Osteoblast (primary cell): ENCODE measurements around the gene SYCP2. TPM values are rescaled to one million over a fixed set of nuclear protein-coding genes. Genes with fewer than 3 reads are reported as not detected.

ENCODE experiments used
- DNase-seq: peaks from one replicate; pipeline ENCODE4 v3.0.0; 2011; ENCODE audit warnings: low spot score, mixed read lengths; ENCODE audit not compliant: insufficient read length; ENCODE audit errors: missing footprints
- H2AFZ ChIP-seq: 2 replicates; pipeline ENCODE4 v1.6.0; 2011; ENCODE audit warnings: mild to moderate bottlenecking, low read length
- H3K27ac ChIP-seq: 2 replicates; pipeline ENCODE4 v1.5.1; 2011; ENCODE audit warnings: mild to moderate bottlenecking, low read depth, low read length, moderate library complexity
- H3K27me3 ChIP-seq: 2 replicates; pipeline ENCODE4 v1.6.0; 2012; ENCODE audit warnings: mild to moderate bottlenecking, control low read depth, inconsistent platforms, low read length, moderate library complexity; ENCODE audit not compliant: insufficient read depth
- H3K36me3 ChIP-seq: 2 replicates; pipeline ENCODE4 v1.5.1; 2011; ENCODE audit warnings: mild to moderate bottlenecking, low read length, control low read depth, moderate library complexity; ENCODE audit not compliant: insufficient read depth
- H3K4me1 ChIP-seq: 2 replicates; pipeline ENCODE4 v1.5.1; 2011; ENCODE audit warnings: mild to moderate bottlenecking, low read length, control low read depth, moderate library complexity; ENCODE audit not compliant: insufficient read depth
- H3K4me2 ChIP-seq: 2 replicates; pipeline ENCODE4 v1.6.0; 2011; ENCODE audit warnings: mild to moderate bottlenecking, low read length; ENCODE audit not compliant: insufficient read depth
- H3K4me3 ChIP-seq: fragments of 200-600 bp; sonication (generic); 3 replicates; pipeline ENCODE4 v1.5.1; 2012; ENCODE audit warnings: mild to moderate bottlenecking, low read length, inconsistent platforms; ENCODE audit not compliant: insufficient read depth
- H3K79me2 ChIP-seq: 2 replicates; pipeline ENCODE4 v1.6.0; 2012; ENCODE audit warnings: mild to moderate bottlenecking, low read length, control low read depth, inconsistent platforms; ENCODE audit not compliant: insufficient read depth
- H3K9me3 ChIP-seq: 2 replicates; pipeline ENCODE4 v1.5.1; 2011; ENCODE audit warnings: low read depth, low read length, control low read depth
- H4K20me1 ChIP-seq: 2 replicates; pipeline ENCODE4 v1.6.0; 2012; ENCODE audit warnings: mild to moderate bottlenecking, low read length, control low read depth; ENCODE audit not compliant: insufficient read depth
- total RNA-seq: library from RNA; depleted of rRNA; stranded (reverse); fragments of >200 nt; gene quantifications from 2 replicates; pipeline ENCODE4 v1.2.3, GENCODE V29; 2012
- TF ChIP-seq, protein P1 (sequence below): IDR thresholded peaks from 2 replicates; pipeline ENCODE4 v1.5.1; 2011; ENCODE audit warnings: mild to moderate bottlenecking, low read depth, low read length, moderate library complexity; ENCODE audit errors: extremely low read depth

SYCP2 gene
- total RNA-seq, 1 donor = 1.4 TPM

DNA sequence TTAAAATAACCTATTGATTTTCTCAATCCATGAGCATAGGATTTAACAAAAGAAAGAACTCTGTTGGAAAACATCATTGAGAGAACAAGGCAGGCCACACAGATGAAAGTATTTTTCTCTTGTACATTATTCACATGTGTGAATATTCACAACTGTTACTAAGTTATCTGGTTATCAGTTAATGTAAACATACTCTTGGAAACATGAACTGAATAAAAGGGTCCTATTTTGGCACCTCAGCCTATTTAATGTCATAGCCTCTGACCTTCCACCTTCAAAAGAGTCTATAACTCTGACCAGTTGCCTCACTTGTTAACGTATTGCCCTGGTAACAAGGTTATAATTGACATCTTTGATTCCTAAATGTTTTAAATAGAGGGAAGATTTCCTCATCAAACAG lies 8.1 kb downstream of the SYCP2 start:
- no peaks in the 10 kb centered on the region for H3K4me1 ChIP-seq
- H3K4me3 ChIP-seq = no peak overlapping the region
- H3K9me3 ChIP-seq = no peaks in the 10 kb centered on the region
- no peak overlapping the region for H2AFZ ChIP-seq
- no peak overlapping the region for H3K27ac ChIP-seq
- H3K36me3 ChIP-seq = no peaks in the 10 kb centered on the region
- no peak for DNase-seq
- H3K79me2 ChIP-seq = no peaks in the 10 kb centered on the region
- no peaks in the 10 kb centered on the region for H3K27me3 ChIP-seq
- H4K20me1 ChIP-seq = no peaks in the 10 kb centered on the region
- TF ChIP-seq, protein P1, sequence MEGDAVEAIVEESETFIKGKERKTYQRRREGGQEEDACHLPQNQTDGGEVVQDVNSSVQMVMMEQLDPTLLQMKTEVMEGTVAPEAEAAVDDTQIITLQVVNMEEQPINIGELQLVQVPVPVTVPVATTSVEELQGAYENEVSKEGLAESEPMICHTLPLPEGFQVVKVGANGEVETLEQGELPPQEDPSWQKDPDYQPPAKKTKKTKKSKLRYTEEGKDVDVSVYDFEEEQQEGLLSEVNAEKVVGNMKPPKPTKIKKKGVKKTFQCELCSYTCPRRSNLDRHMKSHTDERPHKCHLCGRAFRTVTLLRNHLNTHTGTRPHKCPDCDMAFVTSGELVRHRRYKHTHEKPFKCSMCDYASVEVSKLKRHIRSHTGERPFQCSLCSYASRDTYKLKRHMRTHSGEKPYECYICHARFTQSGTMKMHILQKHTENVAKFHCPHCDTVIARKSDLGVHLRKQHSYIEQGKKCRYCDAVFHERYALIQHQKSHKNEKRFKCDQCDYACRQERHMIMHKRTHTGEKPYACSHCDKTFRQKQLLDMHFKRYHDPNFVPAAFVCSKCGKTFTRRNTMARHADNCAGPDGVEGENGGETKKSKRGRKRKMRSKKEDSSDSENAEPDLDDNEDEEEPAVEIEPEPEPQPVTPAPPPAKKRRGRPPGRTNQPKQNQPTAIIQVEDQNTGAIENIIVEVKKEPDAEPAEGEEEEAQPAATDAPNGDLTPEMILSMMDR = no peak
- H3K4me2 ChIP-seq = no peak overlapping the region

DNA sequence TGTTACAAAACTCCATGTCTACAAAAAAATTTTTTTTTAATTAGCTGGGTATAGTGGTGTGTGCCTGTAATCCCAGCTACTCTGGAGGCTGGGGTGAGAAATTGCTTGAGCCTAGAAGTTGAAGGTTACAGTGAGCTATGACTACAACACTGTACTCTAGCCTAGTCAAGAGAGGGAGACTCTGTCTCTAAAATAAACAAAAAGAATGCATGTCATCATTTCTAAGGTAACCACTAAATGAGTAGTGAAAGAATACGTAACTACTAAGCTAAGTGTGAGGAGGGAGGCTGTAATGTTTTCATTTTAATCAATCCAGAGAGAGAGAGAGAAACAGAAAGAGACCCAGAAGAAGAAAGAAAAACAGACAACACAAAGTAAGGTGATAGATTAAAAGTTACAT lies 9.9 kb downstream of the SYCP2 start:
- no peak overlapping the region for H2AFZ ChIP-seq
- H3K27me3 ChIP-seq = no peaks in the 10 kb centered on the region
- no peaks in the 10 kb centered on the region for H3K36me3 ChIP-seq
- H3K9me3 ChIP-seq = no peaks in the 10 kb centered on the region
- no peak overlapping the region for H3K27ac ChIP-seq
- H3K4me3 ChIP-seq = no peak overlapping the region
- H3K4me2 ChIP-seq = no peak overlapping the region
- no peaks in the 10 kb centered on the region for H4K20me1 ChIP-seq
- TF ChIP-seq, protein P1 = no peak
- no peaks in the 10 kb centered on the region for H3K79me2 ChIP-seq
- no peak for DNase-seq
- H3K4me1 ChIP-seq = no peaks in the 10 kb centered on the region

DNA sequence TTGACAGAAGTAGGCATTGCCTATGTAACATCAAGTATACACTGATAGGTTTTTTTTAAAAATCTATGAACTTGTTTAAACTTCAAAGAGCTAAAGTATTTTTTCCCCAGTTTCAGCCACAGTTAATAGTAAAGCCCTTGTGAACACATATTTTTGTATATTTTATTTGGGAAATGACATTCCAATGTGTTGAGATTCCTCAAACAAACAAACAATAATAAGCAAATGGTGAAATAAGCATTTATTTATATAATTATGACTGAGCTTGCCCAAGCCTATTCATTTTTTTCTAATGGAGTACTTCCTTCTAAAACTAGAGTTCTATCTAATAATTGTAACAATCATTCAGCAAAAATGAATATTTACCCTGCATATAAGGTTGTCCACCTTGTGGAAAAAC lies 12.5 kb downstream of the SYCP2 start:
- Histone ChIP-seq H4K20me1 (no peaks in the 10 kb centered on the region), H3K4me3 (no peak overlapping the region), H3K9me3 (no peaks in the 10 kb centered on the region), H3K4me1 (no peaks in the 10 kb centered on the region), H2AFZ (no peak overlapping the region), H3K27ac (no peak overlapping the region), H3K4me2 (no peak overlapping the region), H3K27me3 (no peaks in the 10 kb centered on the region), H3K36me3 (no peaks in the 10 kb centered on the region), H3K79me2 (no peaks in the 10 kb centered on the region)
- no peak for DNase-seq
- TF ChIP-seq, protein P1 = no peak

DNA sequence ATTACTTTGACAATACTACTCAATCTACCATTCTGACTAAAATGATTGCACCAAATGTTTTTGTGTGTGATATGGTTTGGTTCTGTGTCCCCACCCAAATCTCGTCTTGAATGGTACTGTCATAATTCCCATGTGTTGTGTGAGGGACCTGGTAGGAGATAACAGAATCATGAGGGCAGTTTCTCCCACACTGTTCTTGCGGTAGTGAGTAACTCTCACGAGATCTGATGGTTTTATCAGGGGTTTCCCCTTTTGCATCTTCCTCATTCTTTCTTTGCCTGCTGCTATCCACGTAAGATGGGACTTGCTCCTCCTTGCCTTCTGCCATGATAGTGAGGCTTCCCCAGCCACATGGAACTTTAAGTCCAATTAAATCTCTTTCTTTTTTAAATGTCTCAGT lies 20.8 kb downstream of the SYCP2 start:
- H2AFZ ChIP-seq = no peak overlapping the region
- H4K20me1 ChIP-seq = no peaks in the 10 kb centered on the region
- H3K36me3 ChIP-seq = no peaks in the 10 kb centered on the region
- no peaks in the 10 kb centered on the region for H3K27me3 ChIP-seq
- H3K4me3 ChIP-seq = no peak overlapping the region
- H3K9me3 ChIP-seq = no peaks in the 10 kb centered on the region
- no peaks in the 10 kb centered on the region for H3K4me1 ChIP-seq
- no peak overlapping the region for H3K27ac ChIP-seq
- TF ChIP-seq, protein P1 = no peak
- DNase-seq = no peak
- H3K4me2 ChIP-seq = no peak overlapping the region
- no peaks in the 10 kb centered on the region for H3K79me2 ChIP-seq
